H1 (cell line): Measurements from ENCODE around the gene RBSN. TPM values are rescaled to one million over a fixed set of nuclear protein-coding genes. Genes with fewer than 3 reads are reported as not detected.

ENCODE experiments used
- CTCF ChIA-PET: fragments of 300-600 bp; sonication (Branson Sonifier 250); formaldehyde crosslinking; loops from one replicate; lab custom pipeline; 2021; ENCODE audit not compliant: partially characterized antibody; lab: Charles Lee
- POLR2A ChIA-PET: fragments of 300-600 bp; sonication (Branson Sonifier 250); formaldehyde crosslinking; loops from one replicate; lab custom pipeline; 2021; ENCODE audit warnings: inconsistent platforms; ENCODE audit not compliant: partially characterized antibody; lab: Charles Lee
- DNase-seq, 2 experiments: peaks; one replicate each; pipeline versions ENCODE4 v3.0.0 to v3.0.0-alpha.2; 2010 to 2022; ENCODE audit warnings: low spot score in 2 of 2, low read depth in 1 of 2, mixed read lengths in 1 of 2
- FAIRE-seq: peaks from 2 replicates; lab custom pipeline; 2011; peaks lifted over from hg19 to GRCh38; lab: Jason Lieb, UNC
- H2AFZ ChIP-seq: 2 replicates; pipeline ENCODE4 v1.8.1; 2012; ENCODE audit warnings: low read length, inconsistent platforms
- H2AK5ac ChIP-seq: 2 replicates; pipeline ENCODE4 v1.6.1; 2013; ENCODE audit warnings: low read depth, low read length
- H2BK120ac ChIP-seq: replicated peaks from 2 replicates; pipeline ENCODE3; 2013; ENCODE audit warnings: low read depth, low read length, inconsistent platforms
- H2BK12ac ChIP-seq: 2 replicates; pipeline ENCODE4 v1.6.1; 2013; ENCODE audit warnings: low read depth, low read length
- H2BK15ac ChIP-seq: 2 replicates; pipeline ENCODE4 v1.6.1; 2013; ENCODE audit warnings: low read length
- H2BK20ac ChIP-seq: 2 replicates; pipeline ENCODE4 v1.6.1; 2013; ENCODE audit warnings: low read length
- H2BK5ac ChIP-seq: 2 replicates; pipeline ENCODE4 v1.6.1; 2013; ENCODE audit warnings: low read depth, low read length
- H3K14ac ChIP-seq: 2 replicates; pipeline ENCODE4 v1.6.1; 2013; ENCODE audit warnings: inconsistent platforms; ENCODE audit not compliant: insufficient read length
- H3K18ac ChIP-seq: 2 replicates; pipeline ENCODE4 v1.6.1; 2013; ENCODE audit warnings: low read length; ENCODE audit errors: extremely low read depth
- H3K23ac ChIP-seq: 2 replicates; pipeline ENCODE4 v1.6.1; 2013; ENCODE audit warnings: inconsistent platforms; ENCODE audit not compliant: insufficient read length
- H3K23me2 ChIP-seq: 2 replicates; pipeline ENCODE4 v1.6.1; 2013; ENCODE audit warnings: low read depth, low read length
- H3K27ac ChIP-seq: 2 replicates; pipeline ENCODE4 v1.6.1; 2011; ENCODE audit warnings: low read depth, low read length, inconsistent platforms
- H3K27me3 ChIP-seq, 4 experiments: replicated peaks in 1 of 4; 1 replicate in 1 of 4; 2 replicates in 3 of 4; pipeline versions ENCODE4 v1.6.1 to v1.8.1; 2011 to 2013; ENCODE audit warnings: low read length in 3 of 4, mild to moderate bottlenecking in 3 of 4, inconsistent platforms in 2 of 4, mixed read lengths in 2 of 4, moderate library complexity in 1 of 4; ENCODE audit not compliant: control insufficient read depth in 3 of 4, insufficient read depth in 3 of 4; ENCODE audit errors: extremely low read depth in 1 of 4
- H3K36me3 ChIP-seq, 4 experiments: 2 replicates each; pipeline versions ENCODE4 v1.6.1 to v1.8.1; 2011 to 2013; ENCODE audit warnings: mild to moderate bottlenecking in 4 of 4, low read length in 3 of 4, moderate library complexity in 2 of 4, control low read depth in 1 of 4, inconsistent platforms in 1 of 4; ENCODE audit not compliant: insufficient read depth in 4 of 4, control insufficient read depth in 2 of 4
- H3K4ac ChIP-seq: replicated peaks from 2 replicates; pipeline ENCODE3; 2013; ENCODE audit warnings: low read length, low read depth, mixed read lengths, inconsistent platforms; ENCODE audit not compliant: insufficient read length
- H3K4me1 ChIP-seq, 4 experiments: replicated peaks in 1 of 4; 1 replicate in 1 of 4; 2 replicates in 3 of 4; pipeline versions ENCODE4 v1.6.1 to v1.8.1; 2011 to 2013; ENCODE audit warnings: low read length in 3 of 4, inconsistent platforms in 2 of 4, mixed read lengths in 1 of 4; ENCODE audit not compliant: insufficient read depth in 4 of 4, control insufficient read depth in 3 of 4
- H3K4me2 ChIP-seq, 2 experiments: 2 replicates each; pipeline versions ENCODE4 v1.6.1 to v1.8.1; 2011 to 2013; ENCODE audit warnings: low read depth in 2 of 2, low read length in 2 of 2, control low read depth in 1 of 2, inconsistent platforms in 1 of 2, mild to moderate bottlenecking in 1 of 2; ENCODE audit not compliant: insufficient read depth in 1 of 2
- H3K4me3 ChIP-seq, 4 experiments: fragments of 200-600, 300-600 bp in 1 of 4; sonication (generic), shearing (Covaris generic), sonication (Bioruptor Twin) in 1 of 4; 2 replicates each; pipeline versions ENCODE4 v1.5.1 to v1.8.1; 2011 to 2016; ENCODE audit warnings: low read length in 4 of 4, low read depth in 3 of 4, control low read depth in 2 of 4, inconsistent platforms in 2 of 4, mild to moderate bottlenecking in 2 of 4, mixed read lengths in 1 of 4, moderate library complexity in 1 of 4; ENCODE audit not compliant: insufficient read depth in 2 of 4; ENCODE audit errors: extremely low read depth in 1 of 4
- H3K56ac ChIP-seq: replicated peaks from 2 replicates; pipeline ENCODE3; 2013; ENCODE audit warnings: low read depth, mild to moderate bottlenecking, mixed read lengths, low read length, inconsistent platforms; ENCODE audit not compliant: insufficient read length
- H3K79me1 ChIP-seq: 2 replicates; pipeline ENCODE4 v1.6.1; 2013; ENCODE audit warnings: low read depth, low read length, control low read depth
- H3K79me2 ChIP-seq, 2 experiments: 2 replicates each; pipeline versions ENCODE4 v1.6.1 to v1.8.1; 2012 to 2013; ENCODE audit warnings: low read length in 2 of 2, mild to moderate bottlenecking in 2 of 2, inconsistent platforms in 1 of 2; ENCODE audit not compliant: insufficient read depth in 2 of 2, control insufficient read depth in 1 of 2
- H3K9ac ChIP-seq, 4 experiments: replicated peaks in 1 of 4; 1 replicate in 1 of 4; 2 replicates in 3 of 4; pipeline versions ENCODE4 v1.6.1 to v1.8.1; 2011 to 2013; ENCODE audit warnings: low read depth in 3 of 4, low read length in 3 of 4, control low read depth in 2 of 4, mild to moderate bottlenecking in 2 of 4, moderate library complexity in 2 of 4, inconsistent platforms in 1 of 4; ENCODE audit errors: extremely low read depth in 1 of 4
- H3K9me3 ChIP-seq, 2 experiments: 2 replicates each; pipeline versions ENCODE4 v1.6.1 to v1.8.1; 2012 to 2013; ENCODE audit warnings: mild to moderate bottlenecking in 2 of 2, moderate library complexity in 2 of 2, control low read depth in 1 of 2, inconsistent platforms in 1 of 2, low read depth in 1 of 2, low read length in 1 of 2, mixed read lengths in 1 of 2; ENCODE audit not compliant: insufficient read depth in 2 of 2
- H4K20me1 ChIP-seq, 2 experiments: replicated peaks in 1 of 2; 2 replicates each; pipeline versions ENCODE3 to v1.8.1; 2011 to 2013; ENCODE audit warnings: inconsistent platforms in 2 of 2, low read length in 2 of 2, mild to moderate bottlenecking in 1 of 2; ENCODE audit not compliant: insufficient read depth in 2 of 2, control insufficient read depth in 1 of 2
- H4K5ac ChIP-seq: 2 replicates; pipeline ENCODE4 v1.6.1; 2013; ENCODE audit warnings: low read length, low read depth, mixed read lengths, inconsistent platforms; ENCODE audit not compliant: insufficient read length
- H4K8ac ChIP-seq: 2 replicates; pipeline ENCODE4 v1.8.0; 2013; ENCODE audit warnings: mild to moderate bottlenecking, moderate library complexity, low read length, inconsistent platforms; ENCODE audit not compliant: insufficient read depth; ENCODE audit errors: extremely low read depth
- H4K91ac ChIP-seq: replicated peaks from 2 replicates; pipeline ENCODE3; 2013; ENCODE audit warnings: low read length, mixed read lengths, inconsistent platforms; ENCODE audit not compliant: insufficient read length
- CHD2 ChIP-seq: IDR thresholded peaks from 2 replicates; pipeline ENCODE4 v1.6.1; 2012; ENCODE audit warnings: low read length, improper control_type of control experiment
- WGBS, 2 experiments: shearing (Covaris generic) in 1 of 2; methylation state at CpG; one replicate each; pipeline versions ENCODE4 v1.1.6 to v1.1.7; 2013 to 2015; ENCODE audit warnings: low lambda C conversion rate in 2 of 2, mixed read lengths in 2 of 2, inconsistent platforms in 1 of 2, low coverage in 1 of 2, missing lambda C conversion rate in 1 of 2; ENCODE audit not compliant: insufficient replicate concordance in 2 of 2, insufficient coverage in 1 of 2, insufficient read length in 1 of 2; ENCODE audit errors: extremely low coverage in 1 of 2, missing lambda C conversion rate in 1 of 2; 5-methylcytosine and 5-hydroxymethylcytosine counted together
- polyA plus RNA-seq, 7 experiments: library from polyadenylated mRNA; depleted of rRNA in 3 of 7; stranded (reverse) in 5 of 7; unstranded in 2 of 7; fragments of >200 nt in 5 of 7; fragments of 200-250 nt in 2 of 7; gene quantifications; 1 replicate in 5 of 7; 2 replicates in 1 of 7; 4 replicates in 1 of 7; pipeline versions ENCODE4 v1.2.1 to v1.2.3, GENCODE V29; 2011 to 2013; ENCODE audit warnings: missing spikeins in 2 of 7, mixed read lengths in 2 of 7
- total RNA-seq: library from RNA; stranded (reverse); fragmentation: NEBNext Ultra II Directional; extraction: Animal tissue kit (Norgen Biotek cat#: 25700); gene quantifications from 2 replicates; pipeline ENCODE4 v1.2.1, GENCODE V29; 2021

RBSN gene
- total and polyA plus RNA-seq, 2 of the 8 experiments (the other 6 are each of a cell fraction or from before 2014, with no cell fraction given) = 5.9 to 20.0 TPM

DNA sequence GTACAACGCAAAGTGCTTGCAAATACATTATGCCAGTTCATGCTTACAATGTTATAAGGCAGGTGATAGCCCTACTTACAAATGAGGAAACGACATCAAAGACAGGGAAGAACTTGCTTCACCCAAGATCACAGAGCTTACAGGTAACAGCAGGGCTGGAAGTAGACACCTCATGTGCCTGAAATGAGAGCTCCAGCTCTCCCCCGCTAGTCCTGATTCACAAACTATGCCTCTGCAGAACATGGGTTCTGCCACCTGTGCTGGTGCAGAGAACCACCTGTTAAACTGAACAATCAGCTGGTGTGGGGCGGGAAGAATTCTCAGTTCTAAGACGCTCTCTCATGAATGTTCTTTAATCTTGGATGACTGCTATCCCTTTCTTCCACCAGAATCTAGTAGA, 7.4 kb downstream of the RBSN start:
- Histone ChIP-seq H2BK20ac (no peak overlapping the region), H3K79me1 (no peaks in the 10 kb centered on the region; the same call in 1 of the 2 replicates), H4K5ac (no peak overlapping the region), H4K91ac (no peak overlapping the region), H3K9me3 (no peaks in the 10 kb centered on the region), H2BK5ac (no peak overlapping the region), H2BK12ac (no peak overlapping the region), H3K23ac (no peak overlapping the region), H2AFZ (no peak overlapping the region), H3K27me3 (no peaks in the 10 kb centered on the region), H3K9ac (no peak overlapping the region), H4K8ac (no peak overlapping the region), H3K36me3 (peaks cover 4 to 19% (median 11%) of the 10 kb centered on the region in 4 experiments; a peak in 6 of 8 replicates), H3K23me2 (no peaks in the 10 kb centered on the region), H3K27ac (no peak overlapping the region), H2BK15ac (no peak overlapping the region), H3K4me2 (no peak overlapping the region), H3K4me3 (no peak overlapping the region), H3K4ac (no peak overlapping the region), H2AK5ac (no peak overlapping the region), H3K56ac (no peak overlapping the region), H3K79me2 (no peaks in the 10 kb centered on the region), H3K4me1 (no peaks in the 10 kb centered on the region), H4K20me1 (peaks cover 0 to 1% of the 10 kb centered on the region in 2 experiments), H3K18ac (no peak overlapping the region), H2BK120ac (no peak overlapping the region), H3K14ac (no peak overlapping the region)
- POLR2A ChIA-PET = interaction anchor here (0.8 kb wide), 1 partner anchor 10 kb away, joined by 4 read pairs; no protein-coding TSS in a partner anchor
- no peak for TF ChIP-seq CHD2
- CTCF ChIA-PET = interaction anchor here (0.5 to 1.0 kb wide), 2 partner anchors 126 to 336 kb away, joined by 3 read pairs; partner anchors contain the start of gene EAF1
- FAIRE-seq = no peak
- DNase-seq = no peak
- WGBS, 2 experiments = 74% methylated on average over 5 of the region's 5 CpGs; no CpG with 5 or more reads in 1 of the 2 experiments
